NB4 (cell line): ENCODE measurements around the gene RNASET2.

Experiments used
- POLR2A ChIP-seq: IDR thresholded peaks from 2 replicates; pipeline ENCODE4 v1.6.1; 2011; ENCODE audit warnings: mild to moderate bottlenecking; ENCODE audit not compliant: insufficient read length; ENCODE audit errors: extremely low read depth
- TF ChIP-seq, protein P1 (sequence below): IDR thresholded peaks from one replicate; pipeline ENCODE4 v1.5.1; 2012; ENCODE audit warnings: low read depth, low read length

DNA sequence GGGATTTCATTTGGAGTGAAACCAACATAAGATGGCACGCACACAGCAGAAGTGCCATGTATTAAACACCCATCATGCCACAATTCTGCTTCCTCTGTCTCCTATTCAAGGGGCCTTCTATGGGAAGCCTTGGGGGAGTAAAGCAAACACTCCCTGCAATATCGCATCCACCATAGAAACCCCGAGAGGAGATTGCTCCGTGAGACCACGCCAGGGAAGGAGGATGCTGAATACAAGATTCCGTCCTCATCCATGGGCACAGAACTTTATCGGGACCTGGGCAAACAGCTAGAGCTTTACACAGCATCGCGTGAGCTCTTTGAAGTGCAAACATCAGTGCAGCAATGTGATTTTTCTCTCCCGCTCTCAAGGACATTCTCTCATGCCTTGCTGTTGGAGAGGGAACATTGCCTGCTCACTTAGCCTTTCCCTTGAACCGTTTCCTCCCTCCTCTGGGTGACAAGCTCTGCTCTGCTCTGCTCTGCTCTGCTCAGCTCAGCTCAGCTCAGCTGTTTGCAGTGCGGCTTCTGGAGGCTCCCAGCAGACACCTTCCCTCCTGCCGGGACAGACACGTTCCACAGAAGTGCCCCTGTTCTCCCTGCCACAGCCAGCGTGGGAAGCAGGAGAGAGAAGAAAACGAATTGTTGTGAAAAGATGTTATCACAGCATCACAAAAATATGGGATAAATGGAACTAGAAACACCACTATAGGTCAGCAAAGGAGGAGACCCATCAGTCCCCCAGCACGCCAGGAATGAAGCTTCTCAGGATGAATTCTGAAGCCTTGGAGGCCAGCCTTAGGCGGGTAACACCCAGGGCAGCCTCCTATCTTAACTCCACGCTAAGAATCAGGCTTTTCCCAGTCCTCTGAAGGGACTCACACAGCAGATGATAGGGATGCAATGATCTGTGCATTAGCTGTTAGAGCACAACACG is 48.2 kb downstream of the RNASET2 start:
- TF ChIP-seq, protein P1, sequence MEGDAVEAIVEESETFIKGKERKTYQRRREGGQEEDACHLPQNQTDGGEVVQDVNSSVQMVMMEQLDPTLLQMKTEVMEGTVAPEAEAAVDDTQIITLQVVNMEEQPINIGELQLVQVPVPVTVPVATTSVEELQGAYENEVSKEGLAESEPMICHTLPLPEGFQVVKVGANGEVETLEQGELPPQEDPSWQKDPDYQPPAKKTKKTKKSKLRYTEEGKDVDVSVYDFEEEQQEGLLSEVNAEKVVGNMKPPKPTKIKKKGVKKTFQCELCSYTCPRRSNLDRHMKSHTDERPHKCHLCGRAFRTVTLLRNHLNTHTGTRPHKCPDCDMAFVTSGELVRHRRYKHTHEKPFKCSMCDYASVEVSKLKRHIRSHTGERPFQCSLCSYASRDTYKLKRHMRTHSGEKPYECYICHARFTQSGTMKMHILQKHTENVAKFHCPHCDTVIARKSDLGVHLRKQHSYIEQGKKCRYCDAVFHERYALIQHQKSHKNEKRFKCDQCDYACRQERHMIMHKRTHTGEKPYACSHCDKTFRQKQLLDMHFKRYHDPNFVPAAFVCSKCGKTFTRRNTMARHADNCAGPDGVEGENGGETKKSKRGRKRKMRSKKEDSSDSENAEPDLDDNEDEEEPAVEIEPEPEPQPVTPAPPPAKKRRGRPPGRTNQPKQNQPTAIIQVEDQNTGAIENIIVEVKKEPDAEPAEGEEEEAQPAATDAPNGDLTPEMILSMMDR: no peak
- TF ChIP-seq POLR2A: no peak
